Activated naive CD8-positive, alpha-beta T cell treated with anti-CD3 and anti-CD28 coated beads, Interleukin-2, amount 10 ng/mL, durations not matched to agents 7 days and 5 days (primary cell): ENCODE data around the gene SPATC1L. TPM values are rescaled to one million over a fixed set of nuclear protein-coding genes. Genes with fewer than 3 reads are reported as not detected.
"Not testable (repeated sequence)": the region's sequence is repeated elsewhere in the genome, so short reads cannot be mapped to it uniquely, and the experiment has no call there.

Experiments
- ATAC-seq: fragments of 150-1000 bp; cut with Tn5 transposase; one replicate; pipeline ENCODE4 v1.10.0; 2021; ENCODE audit warnings: low read depth, moderate library complexity
- POLR2A ChIA-PET: fragments of 350-600 bp; sonication (Branson Sonifier 250); formaldehyde crosslinking; loops from one replicate; lab custom pipeline; 2021; ENCODE audit warnings: antibody characterized with exemption; lab: Charles Lee
- DNase-seq: peaks from one replicate; pipeline ENCODE4 v3.0.0; 2021
- H3K27ac Mint-ChIP-seq: one replicate; pipeline ENCODE4 v1.8.0; 2022; ENCODE audit warnings: mild to moderate bottlenecking, mixed read lengths
- H3K27me3 Mint-ChIP-seq: one replicate; pipeline ENCODE4 v1.8.0; 2022; ENCODE audit warnings: mild to moderate bottlenecking, moderate library complexity, mixed read lengths
- H3K36me3 Mint-ChIP-seq: one replicate; pipeline ENCODE4 v1.8.0; 2021; ENCODE audit warnings: mild to moderate bottlenecking, mixed read lengths
- H3K4me1 Mint-ChIP-seq: one replicate; pipeline ENCODE4 v1.8.0; 2021; ENCODE audit warnings: mixed read lengths
- H3K4me3 Mint-ChIP-seq: one replicate; pipeline ENCODE4 v1.8.0; 2022; ENCODE audit warnings: mild to moderate bottlenecking, moderate library complexity, mixed read lengths
- H3K9me3 Mint-ChIP-seq: one replicate; pipeline ENCODE4 v1.8.0; 2021; ENCODE audit warnings: mixed read lengths
- total RNA-seq, 2 experiments: library from RNA; stranded (reverse); gene quantifications; one replicate each; pipeline ENCODE4 v1.2.3, GENCODE V29; 2021

The SPATC1L gene
- total RNA-seq, 2 experiments from 2014 or later: 7.6 to 8.9 TPM

- not testable (repeated sequence) for H3K9me3 Mint-ChIP-seq, H3K4me3 Mint-ChIP-seq, DNase-seq, H3K27ac Mint-ChIP-seq, ATAC-seq, H3K27me3 Mint-ChIP-seq, H3K4me1 Mint-ChIP-seq
- POLR2A ChIA-PET: interaction anchor here (0.7 kb wide), 1 partner anchor 1583 kb away, joined by 3 read pairs; no protein-coding TSS in a partner anchor
- H3K36me3 Mint-ChIP-seq: peaks cover 17% of the 10 kb centered on the region
These were observed 16.9 kb upstream of the SPATC1L start for GRCh38 chr21:46200877-46201803.

- H3K4me3 Mint-ChIP-seq: no peak overlapping the region
- no peaks in the 10 kb centered on the region for H3K27me3 Mint-ChIP-seq
- H3K9me3 Mint-ChIP-seq: no peaks in the 10 kb centered on the region
- POLR2A ChIA-PET: no interaction called here
- H3K36me3 Mint-ChIP-seq: peaks cover 17% of the 10 kb centered on the region
- H3K27ac Mint-ChIP-seq: no peak overlapping the region
- ATAC-seq: no peak
- no peak for DNase-seq
- peaks cover 2% of the 10 kb centered on the region for H3K4me1 Mint-ChIP-seq
These were observed 15.4 kb upstream of the SPATC1L start for GRCh38 chr21:46199436-46200373.

GRCh38 chr21:46196733-46197132, 12.5 kb upstream of the SPATC1L start:
- Mint-ChIP-seq H3K4me1 (peaks cover 2% of the 10 kb centered on the region), H3K27me3 (no peaks in the 10 kb centered on the region), H3K4me3 (no peak overlapping the region), H3K9me3 (no peaks in the 10 kb centered on the region), H3K36me3 (peaks cover 27% of the 10 kb centered on the region), H3K27ac (no peak overlapping the region)
- POLR2A ChIA-PET: no interaction called here
- no peak for ATAC-seq
- DNase-seq: no peak

- no peaks in the 10 kb centered on the region for H3K9me3 Mint-ChIP-seq
- no peak overlapping the region for H3K4me3 Mint-ChIP-seq
- DNase-seq (no peak), ATAC-seq (no peak)
- H3K27ac Mint-ChIP-seq: no peak overlapping the region
- H3K27me3 Mint-ChIP-seq: no peaks in the 10 kb centered on the region
- H3K36me3 Mint-ChIP-seq: peaks cover 25% of the 10 kb centered on the region
- H3K4me1 Mint-ChIP-seq: peaks cover 2% of the 10 kb centered on the region
- POLR2A ChIA-PET: no interaction called here
These were observed 11.4 kb upstream of the SPATC1L start for GRCh38 chr21:46195595-46196195.

GRCh38 chr21:46194374-46195334, 10.4 kb upstream of the SPATC1L start:
- H3K4me3 Mint-ChIP-seq: no peak overlapping the region
- peaks cover 20% of the 10 kb centered on the region for H3K36me3 Mint-ChIP-seq
- no peaks in the 10 kb centered on the region for H3K27me3 Mint-ChIP-seq

GRCh38 chr21:46193829-46194373, 9.6 kb upstream of the SPATC1L start:
- Mint-ChIP-seq H3K4me1 (peaks cover 2% of the 10 kb centered on the region), H3K9me3 (no peaks in the 10 kb centered on the region), H3K4me3 (no peak overlapping the region), H3K36me3 (peaks cover 16% of the 10 kb centered on the region), H3K27ac (no peak overlapping the region), H3K27me3 (no peaks in the 10 kb centered on the region)
- DNase-seq (no peak), ATAC-seq (no peak)
- POLR2A ChIA-PET: no interaction called here

More at GRCh38 chr21:46194374-46195334, 10.4 kb upstream of the SPATC1L start:
- DNase-seq (no peak), ATAC-seq (no peak)
- Mint-ChIP-seq H3K4me1 (peaks cover 2% of the 10 kb centered on the region), H3K27ac (no peak overlapping the region), H3K9me3 (no peaks in the 10 kb centered on the region)
- POLR2A ChIA-PET: no interaction called here

GRCh38 chr21:46191686-46192575, 7.7 kb upstream of the SPATC1L start:
- DNase-seq (no peak), ATAC-seq (no peak)
- no peaks in the 10 kb centered on the region for H3K4me1 Mint-ChIP-seq
- POLR2A ChIA-PET: interaction anchor here (0.7 kb wide), 1 partner anchor 188 kb away, joined by 3 read pairs; no protein-coding TSS in a partner anchor
- H3K9me3 Mint-ChIP-seq: no peaks in the 10 kb centered on the region
- no peak overlapping the region for H3K4me3 Mint-ChIP-seq
- H3K27ac Mint-ChIP-seq: no peak overlapping the region
- H3K36me3 Mint-ChIP-seq: peaks cover 12% of the 10 kb centered on the region
- H3K27me3 Mint-ChIP-seq: no peaks in the 10 kb centered on the region

- Mint-ChIP-seq H3K27me3 (no peaks in the 10 kb centered on the region), H3K4me1 (no peaks in the 10 kb centered on the region), H3K27ac (no peak overlapping the region), H3K36me3 (peaks cover 12% of the 10 kb centered on the region), H3K9me3 (no peaks in the 10 kb centered on the region), H3K4me3 (no peak overlapping the region)
- ATAC-seq (no peak), DNase-seq (no peak)
- POLR2A ChIA-PET: interaction anchor here (0.7 kb wide), 1 partner anchor 189 kb away, joined by 3 read pairs; no protein-coding TSS in a partner anchor
These were observed 7.0 kb upstream of the SPATC1L start for GRCh38 chr21:46191257-46191685.

GRCh38 chr21:46190491-46191131, 6.4 kb upstream of the SPATC1L start:
- Mint-ChIP-seq H3K27me3 (no peaks in the 10 kb centered on the region), H3K4me1 (peaks cover 3% of the 10 kb centered on the region)
- no peak for ATAC-seq

GRCh38 chr21:46189959-46190490, 5.8 kb upstream of the SPATC1L start:
- no peaks in the 10 kb centered on the region for H3K9me3 Mint-ChIP-seq

More at GRCh38 chr21:46190491-46191131, 6.4 kb upstream of the SPATC1L start:
- H3K27ac Mint-ChIP-seq: no peak overlapping the region
- POLR2A ChIA-PET: no interaction called here
- no peaks in the 10 kb centered on the region for H3K9me3 Mint-ChIP-seq
- H3K4me3 Mint-ChIP-seq: no peak overlapping the region
- peaks cover 12% of the 10 kb centered on the region for H3K36me3 Mint-ChIP-seq
- no peak for DNase-seq

More at GRCh38 chr21:46189959-46190490, 5.8 kb upstream of the SPATC1L start:
- Mint-ChIP-seq H3K27me3 (no peaks in the 10 kb centered on the region), H3K27ac (no peak overlapping the region), H3K36me3 (peaks cover 12% of the 10 kb centered on the region), H3K4me1 (peaks cover 6% of the 10 kb centered on the region), H3K4me3 (no peak overlapping the region)
- DNase-seq (no peak), ATAC-seq (no peak)
- POLR2A ChIA-PET: no interaction called here
